Measurements from ENCODE around the gene MYO1D.

The MYO1D gene

GRCh38 chr17:32658470-32659418 is 218.2 kb downstream of the MYO1D start:
- Histone ChIP-seq H3K27ac (ENCODE audit: low read depth, low read length) (no peak overlapping the region), H3K56ac (ENCODE audit: low read length) (no peak overlapping the region)

GRCh38 chr17:32656886-32657285 is 220.0 kb downstream of the MYO1D start:
- Histone ChIP-seq H3K23ac (ENCODE audit: low read length) (no peak overlapping the region), H3K4me1 (ENCODE audit: control insufficient read depth, low read depth, low read length) (no peaks in the 10 kb centered on the region), H3K27ac (ENCODE audit: low read depth, low read length) (no peak overlapping the region), H4K5ac (ENCODE audit: low read length) (no peak overlapping the region), H3K4ac (ENCODE audit: low read depth, low read length) (no peak overlapping the region), H3K18ac (ENCODE audit: low read length) (no peak overlapping the region), H3K27me3 (ENCODE audit: insufficient read depth, low read length, poor library complexity) (no peaks in the 10 kb centered on the region), H2BK5ac (ENCODE audit: low read length) (no peak overlapping the region), H2AK5ac (ENCODE audit: low read length) (no peak overlapping the region), H2BK15ac (replicated peaks; ENCODE audit: low read depth) (no peak overlapping the region), H3K36me3 (ENCODE audit: control insufficient read depth, insufficient read depth, low read length) (peaks cover 3% of the 10 kb centered on the region), H3K9ac (ENCODE audit: low read length) (no peak overlapping the region), H3K4me2 (ENCODE audit: low read length) (no peak overlapping the region), H3K79me1 (ENCODE audit: low read length) (no peaks in the 10 kb centered on the region), H3K4me3 (ENCODE audit: low read length) (no peak overlapping the region), H4K8ac (ENCODE audit: low read depth, low read length) (no peak overlapping the region), H3K79me2 (ENCODE audit: control insufficient read depth, insufficient read depth, low read length) (no peaks in the 10 kb centered on the region), H2BK120ac (ENCODE audit: low read depth, low read length) (no peak overlapping the region), H3K56ac (ENCODE audit: low read length) (no peak overlapping the region)
- DNase-seq, result no peak
- no CpG with 5 or more reads among the region's 1 CpG for WGBS (ENCODE audit: extremely low coverage, insufficient coverage, low lambda C conversion rate)

More at GRCh38 chr17:32658470-32659418, 218.2 kb downstream of the MYO1D start:
- no peak overlapping the region for H3K4me2 ChIP-seq (ENCODE audit: low read length)
- no peaks in the 10 kb centered on the region for H3K27me3 ChIP-seq (ENCODE audit: insufficient read depth, low read length, poor library complexity)
- peaks cover under 1% of the 10 kb centered on the region for H3K36me3 ChIP-seq (ENCODE audit: control insufficient read depth, insufficient read depth, low read length)
- 100% methylated on average over 1 of the region's 23 CpGs for WGBS (ENCODE audit: extremely low coverage, insufficient coverage, low lambda C conversion rate)
- H3K4me3 ChIP-seq (ENCODE audit: low read length), result no peak overlapping the region
- no peak overlapping the region for H2BK120ac ChIP-seq (ENCODE audit: low read depth, low read length)
- no peak overlapping the region for H3K23ac ChIP-seq (ENCODE audit: low read length)
- DNase-seq, result no peak
- H3K79me1 ChIP-seq (ENCODE audit: low read length), result no peaks in the 10 kb centered on the region
- no peak overlapping the region for H4K5ac ChIP-seq (ENCODE audit: low read length)
- H3K9ac ChIP-seq (ENCODE audit: low read length), result no peak overlapping the region
- H3K4me1 ChIP-seq (ENCODE audit: control insufficient read depth, low read depth, low read length), result no peaks in the 10 kb centered on the region
- H2BK15ac ChIP-seq (replicated peaks; ENCODE audit: low read depth), result no peak overlapping the region
- no peak overlapping the region for H2BK5ac ChIP-seq (ENCODE audit: low read length)
- no peak overlapping the region for H2AK5ac ChIP-seq (ENCODE audit: low read length)
- no peak overlapping the region for H3K18ac ChIP-seq (ENCODE audit: low read length)
- H4K8ac ChIP-seq (ENCODE audit: low read depth, low read length), result no peak overlapping the region
- H3K4ac ChIP-seq (ENCODE audit: low read depth, low read length), result no peak overlapping the region
- H3K79me2 ChIP-seq (ENCODE audit: control insufficient read depth, insufficient read depth, low read length), result no peaks in the 10 kb centered on the region

- H3K4me2 ChIP-seq (ENCODE audit: low read length), result no peak overlapping the region
- H3K27me3 ChIP-seq (ENCODE audit: insufficient read depth, low read length, poor library complexity), result no peaks in the 10 kb centered on the region
- no peak overlapping the region for H3K4me3 ChIP-seq (ENCODE audit: low read length)
- no peak overlapping the region for H3K23ac ChIP-seq (ENCODE audit: low read length)
- H3K18ac ChIP-seq (ENCODE audit: low read length), result no peak overlapping the region
- no peak overlapping the region for H4K8ac ChIP-seq (ENCODE audit: low read depth, low read length)
- H3K4ac ChIP-seq (ENCODE audit: low read depth, low read length), result no peak overlapping the region
- no peaks in the 10 kb centered on the region for H3K4me1 ChIP-seq (ENCODE audit: control insufficient read depth, low read depth, low read length)
- H3K27ac ChIP-seq (ENCODE audit: low read depth, low read length), result no peak overlapping the region
- H2BK120ac ChIP-seq (ENCODE audit: low read depth, low read length), result no peak overlapping the region
- no peaks in the 10 kb centered on the region for H3K79me1 ChIP-seq (ENCODE audit: low read length)
- no peak overlapping the region for H3K56ac ChIP-seq (ENCODE audit: low read length)
- H3K36me3 ChIP-seq (ENCODE audit: control insufficient read depth, insufficient read depth, low read length), result peaks cover 3% of the 10 kb centered on the region
- WGBS (ENCODE audit: extremely low coverage, insufficient coverage, low lambda C conversion rate), result no CpG with 5 or more reads among the region's 3 CpGs
- H2BK5ac ChIP-seq (ENCODE audit: low read length), result no peak overlapping the region
- H4K5ac ChIP-seq (ENCODE audit: low read length), result no peak overlapping the region
- no peak for DNase-seq
- no peaks in the 10 kb centered on the region for H3K79me2 ChIP-seq (ENCODE audit: control insufficient read depth, insufficient read depth, low read length)
- no peak overlapping the region for H2BK15ac ChIP-seq (replicated peaks; ENCODE audit: low read depth)
- no peak overlapping the region for H3K9ac ChIP-seq (ENCODE audit: low read length)
- no peak overlapping the region for H2AK5ac ChIP-seq (ENCODE audit: low read length)
Observed at GRCh38 chr17:32654324-32654723, 222.6 kb downstream of the MYO1D start.

- Histone ChIP-seq H2BK120ac (ENCODE audit: low read depth, low read length) (no peak overlapping the region), H3K18ac (ENCODE audit: low read length) (no peak overlapping the region), H3K79me1 (ENCODE audit: low read length) (no peaks in the 10 kb centered on the region), H3K4ac (ENCODE audit: low read depth, low read length) (no peak overlapping the region), H3K23ac (ENCODE audit: low read length) (no peak overlapping the region), H4K5ac (ENCODE audit: low read length) (no peak overlapping the region), H2BK5ac (ENCODE audit: low read length) (no peak overlapping the region), H2AK5ac (ENCODE audit: low read length) (no peak overlapping the region), H3K9ac (ENCODE audit: low read length) (no peak overlapping the region), H2BK15ac (replicated peaks; ENCODE audit: low read depth) (no peak overlapping the region), H3K4me1 (ENCODE audit: control insufficient read depth, low read depth, low read length) (no peaks in the 10 kb centered on the region), H3K56ac (ENCODE audit: low read length) (no peak overlapping the region), H3K79me2 (ENCODE audit: control insufficient read depth, insufficient read depth, low read length) (no peaks in the 10 kb centered on the region), H3K4me3 (ENCODE audit: low read length) (no peak overlapping the region), H3K36me3 (ENCODE audit: control insufficient read depth, insufficient read depth, low read length) (peaks cover 3% of the 10 kb centered on the region), H3K27ac (ENCODE audit: low read depth, low read length) (no peak overlapping the region), H3K27me3 (ENCODE audit: insufficient read depth, low read length, poor library complexity) (no peaks in the 10 kb centered on the region), H4K8ac (ENCODE audit: low read depth, low read length) (no peak overlapping the region), H3K4me2 (ENCODE audit: low read length) (no peak overlapping the region)
- DNase-seq, result no peak
- no CpG with 5 or more reads among the region's 2 CpGs for WGBS (ENCODE audit: extremely low coverage, insufficient coverage, low lambda C conversion rate)
Observed at GRCh38 chr17:32651084-32651483, 225.8 kb downstream of the MYO1D start.

GRCh38 chr17:32648450-32648849 is 228.5 kb downstream of the MYO1D start:
- no peaks in the 10 kb centered on the region for H3K27me3 ChIP-seq (ENCODE audit: insufficient read depth, low read length, poor library complexity)
- H3K79me2 ChIP-seq (ENCODE audit: control insufficient read depth, insufficient read depth, low read length), result no peaks in the 10 kb centered on the region
- H3K4ac ChIP-seq (ENCODE audit: low read depth, low read length), result no peak overlapping the region
- DNase-seq, result peak; percentile 15
- H3K23ac ChIP-seq (ENCODE audit: low read length), result no peak overlapping the region
- no peaks in the 10 kb centered on the region for H3K4me1 ChIP-seq (ENCODE audit: control insufficient read depth, low read depth, low read length)
- H2AK5ac ChIP-seq (ENCODE audit: low read length), result no peak overlapping the region
- H3K56ac ChIP-seq (ENCODE audit: low read length), result no peak overlapping the region
- H4K8ac ChIP-seq (ENCODE audit: low read depth, low read length), result no peak overlapping the region
- H3K4me2 ChIP-seq (ENCODE audit: low read length), result no peak overlapping the region
- H3K36me3 ChIP-seq (ENCODE audit: control insufficient read depth, insufficient read depth, low read length), result no peaks in the 10 kb centered on the region
- H3K9ac ChIP-seq (ENCODE audit: low read length), result no peak overlapping the region
- no peak overlapping the region for H3K27ac ChIP-seq (ENCODE audit: low read depth, low read length)
- H2BK5ac ChIP-seq (ENCODE audit: low read length), result no peak overlapping the region
- WGBS (ENCODE audit: extremely low coverage, insufficient coverage, low lambda C conversion rate), result no CpG with 5 or more reads among the region's 2 CpGs
- no peak overlapping the region for H3K18ac ChIP-seq (ENCODE audit: low read length)
- no peak overlapping the region for H4K5ac ChIP-seq (ENCODE audit: low read length)
- H3K4me3 ChIP-seq (ENCODE audit: low read length), result no peak overlapping the region
- H3K79me1 ChIP-seq (ENCODE audit: low read length), result no peaks in the 10 kb centered on the region
- H2BK120ac ChIP-seq (ENCODE audit: low read depth, low read length), result no peak overlapping the region
- H2BK15ac ChIP-seq (replicated peaks; ENCODE audit: low read depth), result no peak overlapping the region
